Astrocyte (in vitro differentiated cells and primary cell): ENCODE results near the gene ARHGAP44. TPM values are rescaled to one million over a fixed set of nuclear protein-coding genes. Genes with fewer than 3 reads are reported as not detected.

ENCODE experiments used
- DNase-seq: peaks from one replicate; pipeline ENCODE4 v3.0.0-alpha.2; 2010; ENCODE audit warnings: low read depth
- FAIRE-seq: peaks from 2 replicates; lab custom pipeline; 2011; peaks lifted over from hg19 to GRCh38; lab: Jason Lieb, UNC
- H2AFZ ChIP-seq: 2 replicates; pipeline ENCODE4 v1.6.0; 2012; ENCODE audit warnings: low read depth, low read length, inconsistent platforms
- H3K27ac ChIP-seq: 2 replicates; pipeline ENCODE4 v1.5.1; 2011; ENCODE audit warnings: low read depth, low read length, inconsistent platforms
- H3K27me3 ChIP-seq: 2 replicates; pipeline ENCODE4 v1.6.0; 2011; ENCODE audit warnings: low read length, inconsistent platforms; ENCODE audit not compliant: insufficient read depth
- H3K36me3 ChIP-seq: 2 replicates; pipeline ENCODE4 v1.5.1; 2011; ENCODE audit warnings: low read length, inconsistent platforms; ENCODE audit not compliant: insufficient read depth
- H3K4me1 ChIP-seq: 2 replicates; pipeline ENCODE4 v1.5.1; 2011; ENCODE audit warnings: low read length, inconsistent platforms; ENCODE audit not compliant: insufficient read depth
- H3K4me2 ChIP-seq: 2 replicates; pipeline ENCODE4 v1.6.0; 2012; ENCODE audit warnings: low read length, inconsistent platforms
- H3K4me3 ChIP-seq: 2 replicates; pipeline ENCODE4 v1.5.1; 2011; ENCODE audit warnings: low read depth, mild to moderate bottlenecking, low read length, inconsistent platforms; ENCODE audit not compliant: insufficient read depth
- H3K79me2 ChIP-seq: 2 replicates; pipeline ENCODE4 v1.6.0; 2012; ENCODE audit warnings: mild to moderate bottlenecking, low read length, inconsistent platforms; ENCODE audit not compliant: insufficient read depth
- H3K9ac ChIP-seq: 2 replicates; pipeline ENCODE4 v1.6.0; 2012; ENCODE audit warnings: mild to moderate bottlenecking, low read length, inconsistent platforms
- H3K9me3 ChIP-seq: 2 replicates; pipeline ENCODE4 v1.5.1; 2012; ENCODE audit warnings: low read depth, mild to moderate bottlenecking, low read length, inconsistent platforms; ENCODE audit not compliant: insufficient read depth
- H4K20me1 ChIP-seq: 2 replicates; pipeline ENCODE4 v1.6.0; 2012; ENCODE audit warnings: low read length, inconsistent platforms; ENCODE audit not compliant: insufficient read depth
- H3K27ac Mint-ChIP-seq: one replicate; pipeline ENCODE4 v1.8.0; 2021; ENCODE audit warnings: mild to moderate bottlenecking, mixed read lengths; ENCODE audit not compliant: unreplicated experiment
- H3K27me3 Mint-ChIP-seq: one replicate; pipeline ENCODE4 v1.8.0; 2021; ENCODE audit warnings: low read depth, mixed read lengths; ENCODE audit not compliant: unreplicated experiment
- H3K36me3 Mint-ChIP-seq: one replicate; pipeline ENCODE4 v1.8.0; 2021; ENCODE audit warnings: low read depth, mixed read lengths; ENCODE audit not compliant: unreplicated experiment
- H3K4me1 Mint-ChIP-seq: one replicate; pipeline ENCODE4 v1.8.0; 2021; ENCODE audit warnings: low read depth, mixed read lengths; ENCODE audit not compliant: unreplicated experiment
- H3K4me3 Mint-ChIP-seq: one replicate; pipeline ENCODE4 v1.8.0; 2021; ENCODE audit warnings: mild to moderate bottlenecking, moderate library complexity, mixed read lengths; ENCODE audit not compliant: unreplicated experiment
- H3K9me3 Mint-ChIP-seq: one replicate; pipeline ENCODE4 v1.8.0; 2021; ENCODE audit warnings: mild to moderate bottlenecking, mixed read lengths; ENCODE audit not compliant: unreplicated experiment
- CTCF ChIP-seq: IDR thresholded peaks from 2 replicates; pipeline ENCODE4 v1.5.1; 2011; ENCODE audit warnings: low read depth, mild to moderate bottlenecking, inconsistent platforms, low read length, moderate library complexity; ENCODE audit not compliant: insufficient read depth
- EZH2 ChIP-seq: IDR thresholded peaks from 2 replicates; pipeline ENCODE4 v1.6.1; 2012; ENCODE audit warnings: mild to moderate bottlenecking, low read length, inconsistent platforms; ENCODE audit not compliant: insufficient read depth
- total RNA-seq: library from RNA; stranded (reverse); gene quantifications from 2 replicates; pipeline ENCODE4 v1.2.1, GENCODE V29; 2021

ARHGAP44 gene
- total RNA-seq, 1 donor from 2014 or later: 3.0 TPM

- peaks cover 2% of the 10 kb centered on the region for H3K36me3 Mint-ChIP-seq
- H3K36me3 ChIP-seq: no peaks in the 10 kb centered on the region
- no peak overlapping the region for H3K9ac ChIP-seq
- H3K4me1 ChIP-seq: no peaks in the 10 kb centered on the region
- no peaks in the 10 kb centered on the region for H3K9me3 ChIP-seq
- FAIRE-seq (no peak), DNase-seq (no peak)
- no peaks in the 10 kb centered on the region for H4K20me1 ChIP-seq
- H2AFZ ChIP-seq: no peak overlapping the region
- no peak overlapping the region for H3K4me3 Mint-ChIP-seq
- no peaks in the 10 kb centered on the region for H3K79me2 ChIP-seq
- no peak overlapping the region for H3K27ac ChIP-seq
- no peak overlapping the region for H3K4me2 ChIP-seq
- TF ChIP-seq EZH2 (no peak), CTCF (no peak)
- no peaks in the 10 kb centered on the region for H3K27me3 Mint-ChIP-seq
- H3K4me1 Mint-ChIP-seq: no peaks in the 10 kb centered on the region
- peaks cover 21% of the 10 kb centered on the region for H3K9me3 Mint-ChIP-seq
- H3K27me3 ChIP-seq: no peaks in the 10 kb centered on the region
- H3K27ac Mint-ChIP-seq: no peak overlapping the region
- H3K4me3 ChIP-seq: no peak overlapping the region
These were observed 19.4 kb downstream of the ARHGAP44 start for GRCh38 chr17:12808723-12809122.

- Histone ChIP-seq H3K4me1 (no peaks in the 10 kb centered on the region), H3K4me3 (no peak overlapping the region), H3K36me3 (no peaks in the 10 kb centered on the region), H3K27ac (no peak overlapping the region), H3K79me2 (no peaks in the 10 kb centered on the region), H3K4me2 (no peak overlapping the region), H3K9me3 (no peaks in the 10 kb centered on the region), H2AFZ (no peak overlapping the region), H3K9ac (no peak overlapping the region), H3K27me3 (no peaks in the 10 kb centered on the region), H4K20me1 (no peaks in the 10 kb centered on the region)
- no peak for TF ChIP-seq CTCF
- no peak for TF ChIP-seq EZH2
- H3K9me3 Mint-ChIP-seq: peaks cover 17% of the 10 kb centered on the region
- H3K4me1 Mint-ChIP-seq: no peaks in the 10 kb centered on the region
- H3K27me3 Mint-ChIP-seq: no peaks in the 10 kb centered on the region
- no peak overlapping the region for H3K4me3 Mint-ChIP-seq
- DNase-seq (no peak), FAIRE-seq (no peak)
- H3K27ac Mint-ChIP-seq: no peak overlapping the region
- peaks cover 2% of the 10 kb centered on the region for H3K36me3 Mint-ChIP-seq
These were observed 23.6 kb downstream of the ARHGAP44 start for GRCh38 chr17:12812877-12813276.

GRCh38 chr17:12813664-12814063 is 24.4 kb downstream of the ARHGAP44 start:
- no peak overlapping the region for H3K4me3 Mint-ChIP-seq
- Histone ChIP-seq H3K27ac (no peak overlapping the region), H3K9ac (no peak overlapping the region), H3K79me2 (no peaks in the 10 kb centered on the region), H3K4me1 (no peaks in the 10 kb centered on the region), H2AFZ (no peak overlapping the region), H3K27me3 (no peaks in the 10 kb centered on the region), H3K36me3 (no peaks in the 10 kb centered on the region), H4K20me1 (no peaks in the 10 kb centered on the region), H3K9me3 (no peaks in the 10 kb centered on the region), H3K4me3 (no peak overlapping the region), H3K4me2 (no peak overlapping the region)
- TF ChIP-seq EZH2 (no peak), CTCF (no peak)
- H3K27ac Mint-ChIP-seq: no peak overlapping the region
- peaks cover 2% of the 10 kb centered on the region for H3K36me3 Mint-ChIP-seq
- no peaks in the 10 kb centered on the region for H3K4me1 Mint-ChIP-seq
- no peak for FAIRE-seq
- H3K9me3 Mint-ChIP-seq: peaks cover 15% of the 10 kb centered on the region
- no peaks in the 10 kb centered on the region for H3K27me3 Mint-ChIP-seq
- DNase-seq: no peak
